HCT116 (cell line): Measurements from ENCODE around the gene SERPING1.

ENCODE experiments used
- EZH2 ChIP-seq: fragments of 200-600 bp; sonication (generic); IDR thresholded peaks from 2 replicates; pipeline ENCODE4 v1.6.1; 2017; ENCODE audit warnings: antibody characterized with exemption, mixed run types
- POLR2A ChIP-seq: IDR thresholded peaks from 2 replicates; pipeline ENCODE4 v1.7.0; 2011; ENCODE audit warnings: borderline replicate concordance; ENCODE audit not compliant: insufficient read depth, insufficient read length; ENCODE audit errors: extremely low read depth
- TF ChIP-seq, protein P1 (sequence below), 3 experiments: fragments of 200-600 bp in 1 of 3; sonication (generic) in 1 of 3; IDR thresholded peaks in 2 of 3; conservative IDR thresholded peaks in 1 of 3; 2 replicates each; pipeline ENCODE4 v1.5.1; 2012 to 2017; ENCODE audit warnings: low read depth in 2 of 3, low read length in 2 of 3, antibody characterized with exemption in 1 of 3, borderline replicate concordance in 1 of 3, control low read depth in 1 of 3, mild to moderate bottlenecking in 1 of 3, mixed read lengths in 1 of 3, mixed run types in 1 of 3, moderate library complexity in 1 of 3; ENCODE audit not compliant: insufficient read depth in 1 of 3

- TF ChIP-seq POLR2A, result no peak
- no peak for TF ChIP-seq EZH2
- TF ChIP-seq, protein P1, sequence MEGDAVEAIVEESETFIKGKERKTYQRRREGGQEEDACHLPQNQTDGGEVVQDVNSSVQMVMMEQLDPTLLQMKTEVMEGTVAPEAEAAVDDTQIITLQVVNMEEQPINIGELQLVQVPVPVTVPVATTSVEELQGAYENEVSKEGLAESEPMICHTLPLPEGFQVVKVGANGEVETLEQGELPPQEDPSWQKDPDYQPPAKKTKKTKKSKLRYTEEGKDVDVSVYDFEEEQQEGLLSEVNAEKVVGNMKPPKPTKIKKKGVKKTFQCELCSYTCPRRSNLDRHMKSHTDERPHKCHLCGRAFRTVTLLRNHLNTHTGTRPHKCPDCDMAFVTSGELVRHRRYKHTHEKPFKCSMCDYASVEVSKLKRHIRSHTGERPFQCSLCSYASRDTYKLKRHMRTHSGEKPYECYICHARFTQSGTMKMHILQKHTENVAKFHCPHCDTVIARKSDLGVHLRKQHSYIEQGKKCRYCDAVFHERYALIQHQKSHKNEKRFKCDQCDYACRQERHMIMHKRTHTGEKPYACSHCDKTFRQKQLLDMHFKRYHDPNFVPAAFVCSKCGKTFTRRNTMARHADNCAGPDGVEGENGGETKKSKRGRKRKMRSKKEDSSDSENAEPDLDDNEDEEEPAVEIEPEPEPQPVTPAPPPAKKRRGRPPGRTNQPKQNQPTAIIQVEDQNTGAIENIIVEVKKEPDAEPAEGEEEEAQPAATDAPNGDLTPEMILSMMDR (IDR thresholded peaks at IDR 0.05 in 2 of 3, conservative IDR thresholded peaks at IDR 0.05 in 1 of 3; ENCODE audit: borderline replicate concordance in 1 of 3, insufficient read depth in 1 of 3, low read depth in 2 of 3, low read length in 2 of 3), result no peak
Observed at GRCh38 chr11:57651408-57651807, 53.9 kb downstream of the SERPING1 start.
